ENCODE results near the gene GHRH. TPM values are rescaled to one million over a fixed set of nuclear protein-coding genes. Genes with fewer than 3 reads are reported as not detected.

Gene GHRH
- polyA plus RNA-seq, 1 experiment: not detected

DNA sequence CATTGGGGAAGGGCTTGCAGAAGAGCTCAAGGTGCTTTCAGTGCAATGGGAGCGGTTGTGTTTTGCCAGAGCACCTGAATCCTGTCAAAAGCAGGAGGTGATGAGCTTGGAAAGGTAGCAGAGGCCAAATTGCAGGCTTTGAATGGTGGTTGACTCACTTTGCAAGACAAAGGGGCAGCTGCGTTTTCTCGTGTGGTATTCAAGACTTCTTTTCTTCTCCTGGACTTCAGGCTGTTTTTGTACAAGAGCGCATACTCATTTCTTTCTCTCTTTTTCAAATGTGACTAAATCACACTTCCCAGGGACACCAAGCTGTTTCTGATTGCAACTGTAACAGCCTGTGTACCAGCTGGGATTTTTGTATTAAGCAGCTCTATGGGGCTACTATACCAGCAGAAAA lies 32.3 kb downstream of the GHRH start:
- DNase-seq (ENCODE audit: low read depth): no peak
- TF ChIP-seq, protein P1, sequence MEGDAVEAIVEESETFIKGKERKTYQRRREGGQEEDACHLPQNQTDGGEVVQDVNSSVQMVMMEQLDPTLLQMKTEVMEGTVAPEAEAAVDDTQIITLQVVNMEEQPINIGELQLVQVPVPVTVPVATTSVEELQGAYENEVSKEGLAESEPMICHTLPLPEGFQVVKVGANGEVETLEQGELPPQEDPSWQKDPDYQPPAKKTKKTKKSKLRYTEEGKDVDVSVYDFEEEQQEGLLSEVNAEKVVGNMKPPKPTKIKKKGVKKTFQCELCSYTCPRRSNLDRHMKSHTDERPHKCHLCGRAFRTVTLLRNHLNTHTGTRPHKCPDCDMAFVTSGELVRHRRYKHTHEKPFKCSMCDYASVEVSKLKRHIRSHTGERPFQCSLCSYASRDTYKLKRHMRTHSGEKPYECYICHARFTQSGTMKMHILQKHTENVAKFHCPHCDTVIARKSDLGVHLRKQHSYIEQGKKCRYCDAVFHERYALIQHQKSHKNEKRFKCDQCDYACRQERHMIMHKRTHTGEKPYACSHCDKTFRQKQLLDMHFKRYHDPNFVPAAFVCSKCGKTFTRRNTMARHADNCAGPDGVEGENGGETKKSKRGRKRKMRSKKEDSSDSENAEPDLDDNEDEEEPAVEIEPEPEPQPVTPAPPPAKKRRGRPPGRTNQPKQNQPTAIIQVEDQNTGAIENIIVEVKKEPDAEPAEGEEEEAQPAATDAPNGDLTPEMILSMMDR (IDR thresholded peaks at IDR 0.05; ENCODE audit: insufficient read depth, low read depth, low read length): no peak
- H3K4me3 ChIP-seq (ENCODE audit: low read depth, low read length): no peak overlapping the region
- POLR2A ChIA-PET: no interaction called here
- H3K27me3 ChIP-seq (ENCODE audit: control insufficient read depth, insufficient read depth, low read length): no peaks in the 10 kb centered on the region
- CTCF ChIA-PET: interaction anchor here (0.9 to 2.2 kb wide), 2 partner anchors 13 to 34 kb away, joined by 4 to 6 read pairs; no protein-coding TSS in a partner anchor
- peaks cover 43% of the 10 kb centered on the region for H3K36me3 ChIP-seq (ENCODE audit: control insufficient read depth, insufficient read depth, low read length)

- Histone ChIP-seq H3K36me3 (ENCODE audit: control insufficient read depth, insufficient read depth, low read length) (peaks cover 41% of the 10 kb centered on the region), H3K4me3 (ENCODE audit: low read depth, low read length) (no peak overlapping the region), H3K27me3 (ENCODE audit: control insufficient read depth, insufficient read depth, low read length) (no peaks in the 10 kb centered on the region)
- no peak for DNase-seq (ENCODE audit: low read depth)
- TF ChIP-seq, protein P1 (IDR thresholded peaks at IDR 0.05; ENCODE audit: insufficient read depth, low read depth, low read length): no peak
- CTCF ChIA-PET: interaction anchor here (0.9 to 2.2 kb wide), 2 partner anchors 33 kb away, joined by 3 to 6 read pairs; no protein-coding TSS in a partner anchor
- POLR2A ChIA-PET: no interaction called here
Observed at GRCh38 chr20:37228656-37229055, 33.0 kb downstream of the GHRH start.

- Histone ChIP-seq H3K27me3 (ENCODE audit: control insufficient read depth, insufficient read depth, low read length) (no peaks in the 10 kb centered on the region), H3K36me3 (ENCODE audit: control insufficient read depth, insufficient read depth, low read length) (peaks cover 39% of the 10 kb centered on the region), H3K4me3 (ENCODE audit: low read depth, low read length) (no peak overlapping the region)
- no peak for DNase-seq (ENCODE audit: low read depth)
- TF ChIP-seq, protein P1 (IDR thresholded peaks at IDR 0.05; ENCODE audit: insufficient read depth, low read depth, low read length): no peak
- ChIA-PET POLR2A (no interaction called here), CTCF (interaction anchor here (0.7 to 0.9 kb wide), 2 partner anchors 32 to 298 kb away, joined by 3 read pairs; no protein-coding TSS in a partner anchor)
Observed at GRCh38 chr20:37228082-37228481, 33.5 kb downstream of the GHRH start.

- POLR2A ChIA-PET: no interaction called here
- peaks cover 34% of the 10 kb centered on the region for H3K36me3 ChIP-seq (ENCODE audit: control insufficient read depth, insufficient read depth, low read length)
Observed at GRCh38 chr20:37226889-37227288, 34.7 kb downstream of the GHRH start.

DNA sequence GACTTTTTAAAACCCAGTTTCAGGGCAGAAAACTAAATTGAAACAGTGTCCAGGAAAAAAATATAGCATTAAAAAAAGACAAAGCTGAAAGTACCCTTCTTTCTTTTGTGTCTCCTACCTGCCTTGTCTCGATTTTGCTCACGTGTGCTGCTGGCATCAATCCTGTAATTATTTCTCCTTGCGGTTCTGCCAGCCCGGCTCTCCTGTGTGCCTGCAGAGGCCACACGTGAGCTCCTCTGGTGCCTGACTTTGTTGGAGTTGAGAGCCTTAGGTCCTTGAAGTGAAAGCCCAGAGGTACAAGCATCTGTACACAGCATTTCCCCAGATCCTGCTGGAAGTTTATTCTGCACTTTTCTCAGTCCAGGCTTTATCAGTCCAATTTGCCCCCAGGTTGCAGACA lies 36.5 kb downstream of the GHRH start:
- no peak for DNase-seq (ENCODE audit: low read depth)
- Histone ChIP-seq H3K4me3 (ENCODE audit: low read depth, low read length) (no peak overlapping the region), H3K36me3 (ENCODE audit: control insufficient read depth, insufficient read depth, low read length) (peaks cover 24% of the 10 kb centered on the region), H3K27me3 (ENCODE audit: control insufficient read depth, insufficient read depth, low read length) (no peaks in the 10 kb centered on the region)
- POLR2A ChIA-PET: no interaction called here
- CTCF ChIA-PET: interaction anchor here (0.6 to 3.4 kb wide), 5 partner anchors 23 to 310 kb away, joined by 3 to 11 read pairs (median 3); no protein-coding TSS in a partner anchor
- TF ChIP-seq, protein P1 (IDR thresholded peaks at IDR 0.05; ENCODE audit: insufficient read depth, low read depth, low read length): no peak

More at GRCh38 chr20:37226889-37227288, 34.7 kb downstream of the GHRH start:
- no peak for DNase-seq (ENCODE audit: low read depth)
- Histone ChIP-seq H3K27me3 (ENCODE audit: control insufficient read depth, insufficient read depth, low read length) (no peaks in the 10 kb centered on the region), H3K4me3 (ENCODE audit: low read depth, low read length) (no peak overlapping the region)
- TF ChIP-seq, protein P1 (IDR thresholded peaks at IDR 0.05; ENCODE audit: insufficient read depth, low read depth, low read length): no peak
- CTCF ChIA-PET: interaction anchor here (1.6 kb wide), 1 partner anchor 32 kb away, joined by 5 read pairs; no protein-coding TSS in a partner anchor
